DOHH2 (cell line): ENCODE data around the gene PIGN.

Source experiments
- EZH2phosphoT487 ChIP-seq: fragments of 200-600 bp; sonication (generic); IDR thresholded peaks from 2 replicates; pipeline ENCODE4 v1.6.1; 2017; ENCODE audit warnings: borderline replicate concordance, mild to moderate bottlenecking, antibody characterized with exemption, low read length, moderate library complexity, mixed read lengths
- TF ChIP-seq, protein P1 (sequence below): fragments of 200-600 bp; sonication (generic); IDR thresholded peaks from one replicate; pipeline ENCODE4 v1.5.1; 2014; ENCODE audit warnings: antibody characterized with exemption, mild to moderate bottlenecking, low read depth, low read length; ENCODE audit not compliant: poor library complexity, severe bottlenecking

DNA sequence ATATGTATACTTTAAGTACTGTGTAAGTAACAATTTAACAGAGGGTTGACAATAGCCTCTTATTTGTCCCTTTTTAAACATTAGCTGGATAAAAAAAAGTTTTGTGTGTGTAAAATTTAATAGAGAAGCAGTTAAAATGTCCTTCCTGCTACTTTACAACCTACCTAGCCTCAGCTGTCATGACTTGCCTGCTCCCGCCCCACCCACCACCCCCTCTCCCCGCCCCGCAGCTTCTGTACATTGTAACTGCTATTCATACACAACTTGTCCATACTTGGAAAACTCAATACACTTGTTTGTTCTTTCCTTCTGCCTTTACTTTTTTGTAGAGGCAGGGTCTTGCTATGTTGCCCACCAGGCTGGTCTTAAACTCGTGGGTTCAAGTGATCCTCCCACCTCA is 19.7 kb upstream of the PIGN start:
- TF ChIP-seq, protein P1, sequence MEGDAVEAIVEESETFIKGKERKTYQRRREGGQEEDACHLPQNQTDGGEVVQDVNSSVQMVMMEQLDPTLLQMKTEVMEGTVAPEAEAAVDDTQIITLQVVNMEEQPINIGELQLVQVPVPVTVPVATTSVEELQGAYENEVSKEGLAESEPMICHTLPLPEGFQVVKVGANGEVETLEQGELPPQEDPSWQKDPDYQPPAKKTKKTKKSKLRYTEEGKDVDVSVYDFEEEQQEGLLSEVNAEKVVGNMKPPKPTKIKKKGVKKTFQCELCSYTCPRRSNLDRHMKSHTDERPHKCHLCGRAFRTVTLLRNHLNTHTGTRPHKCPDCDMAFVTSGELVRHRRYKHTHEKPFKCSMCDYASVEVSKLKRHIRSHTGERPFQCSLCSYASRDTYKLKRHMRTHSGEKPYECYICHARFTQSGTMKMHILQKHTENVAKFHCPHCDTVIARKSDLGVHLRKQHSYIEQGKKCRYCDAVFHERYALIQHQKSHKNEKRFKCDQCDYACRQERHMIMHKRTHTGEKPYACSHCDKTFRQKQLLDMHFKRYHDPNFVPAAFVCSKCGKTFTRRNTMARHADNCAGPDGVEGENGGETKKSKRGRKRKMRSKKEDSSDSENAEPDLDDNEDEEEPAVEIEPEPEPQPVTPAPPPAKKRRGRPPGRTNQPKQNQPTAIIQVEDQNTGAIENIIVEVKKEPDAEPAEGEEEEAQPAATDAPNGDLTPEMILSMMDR = no peak
- no peak for TF ChIP-seq EZH2phosphoT487
